D721Med (cell line): ENCODE data around the gene TMEM145.

Experiments used
- DNase-seq: peaks from one replicate; pipeline ENCODE4 v3.0.0; 2011; ENCODE audit warnings: low spot score; ENCODE audit not compliant: insufficient read length
- FAIRE-seq: peaks from 2 replicates; lab custom pipeline; 2011; peaks lifted over from hg19 to GRCh38; lab: Jason Lieb, UNC
- CTCF ChIP-seq: IDR thresholded peaks from 2 replicates; pipeline ENCODE4 v1.5.1; 2012; ENCODE audit warnings: mild to moderate bottlenecking, control low read depth; ENCODE audit not compliant: insufficient read depth; ENCODE audit errors: missing control alignments

Gene TMEM145

GRCh38 chr19:42270346-42271044, 42.6 kb upstream of the TMEM145 start:
- DNase-seq (no peak), FAIRE-seq (no peak)
- TF ChIP-seq CTCF, result no peak

GRCh38 chr19:42271045-42271419, 42.1 kb upstream of the TMEM145 start:
- DNase-seq (no peak), FAIRE-seq (no peak)
- no peak for TF ChIP-seq CTCF

- DNase-seq, result no peak
- no peak for FAIRE-seq
- no peak for TF ChIP-seq CTCF
These were observed 41.1 kb upstream of the TMEM145 start for GRCh38 chr19:42271861-42272534.

GRCh38 chr19:42272535-42272897, 40.6 kb upstream of the TMEM145 start:
- DNase-seq (no peak), FAIRE-seq (no peak)
- TF ChIP-seq CTCF, result no peak

- TF ChIP-seq CTCF, result no peak
- no peak for FAIRE-seq
- no peak for DNase-seq
These were observed 40.1 kb upstream of the TMEM145 start for GRCh38 chr19:42272989-42273406.

GRCh38 chr19:42273407-42274064, 39.6 kb upstream of the TMEM145 start:
- FAIRE-seq, result no peak
- no peak for TF ChIP-seq CTCF
- no peak for DNase-seq
